Caco-2 (cell line): Measurements from ENCODE around the gene GALNT18. TPM values are rescaled to one million over a fixed set of nuclear protein-coding genes. Genes with fewer than 3 reads are reported as not detected.

Experiments
- BruUV-seq: library from RNA; stranded (reverse); fragments of 400-500 nt; replicated peaks from 2 replicates; lab custom pipeline; 2021; lab: Mats Ljungman, UMichigan
- CTCF ChIA-PET: fragments of 300-600 bp; sonication (Branson Sonifier 250); formaldehyde crosslinking; loops from one replicate; lab custom pipeline; 2022; ENCODE audit warnings: antibody characterized with exemption; lab: Charles Lee
- POLR2A ChIA-PET: fragments of 300-600 bp; sonication (Branson Sonifier 250); formaldehyde crosslinking; loops from one replicate; lab custom pipeline; 2022; ENCODE audit warnings: antibody characterized with exemption; lab: Charles Lee
- DNase-seq, 2 experiments: peaks; one replicate each; pipeline versions ENCODE4 v3.0.0 to v3.0.0-alpha.2; 2020 to 2022
- H3K27me3 ChIP-seq: replicated peaks from 2 replicates; pipeline ENCODE4 v1.6.0; 2011; ENCODE audit warnings: low read length; ENCODE audit not compliant: control insufficient read depth, insufficient read depth
- H3K36me3 ChIP-seq: 2 replicates; pipeline ENCODE4 v1.5.1; 2011; ENCODE audit warnings: low read length; ENCODE audit not compliant: control insufficient read depth, insufficient read depth
- H3K4me1 ChIP-seq: fragments of 250-450 bp; sonication (Bioruptor Pico); 2 replicates; pipeline ENCODE4 v1.5.1; 2020; ENCODE audit warnings: mild to moderate bottlenecking
- H3K4me3 ChIP-seq: 2 replicates; pipeline ENCODE4 v1.5.1; 2011; ENCODE audit warnings: low read depth, mild to moderate bottlenecking, control low read depth, low read length
- H3K9me3 ChIP-seq: fragments of 250-450 bp; sonication (Bioruptor Pico); 2 replicates; pipeline ENCODE4 v1.5.1; 2020; ENCODE audit warnings: mild to moderate bottlenecking, moderate library complexity
- H3K27ac Mint-ChIP-seq: one replicate; pipeline ENCODE4 v1.8.0; 2022; ENCODE audit warnings: mixed read lengths; ENCODE audit not compliant: unreplicated experiment
- H3K27me3 Mint-ChIP-seq: one replicate; pipeline ENCODE4 v1.8.0; 2022; ENCODE audit warnings: mixed read lengths; ENCODE audit not compliant: insufficient read depth, unreplicated experiment
- H3K36me3 Mint-ChIP-seq: one replicate; pipeline ENCODE4 v1.8.0; 2022; ENCODE audit warnings: mild to moderate bottlenecking, mixed read lengths; ENCODE audit not compliant: insufficient read depth, unreplicated experiment
- H3K4me1 Mint-ChIP-seq: one replicate; pipeline ENCODE4 v1.8.0; 2022; ENCODE audit warnings: low read depth, mixed read lengths; ENCODE audit not compliant: unreplicated experiment
- H3K4me3 Mint-ChIP-seq: one replicate; pipeline ENCODE4 v1.8.0; 2022; ENCODE audit warnings: mild to moderate bottlenecking, moderate library complexity, mixed read lengths; ENCODE audit not compliant: unreplicated experiment
- H3K9me3 Mint-ChIP-seq: one replicate; pipeline ENCODE4 v1.8.0; 2022; ENCODE audit warnings: mixed read lengths; ENCODE audit not compliant: unreplicated experiment
- CTCF ChIP-seq, 2 experiments: fragments of 200-600 bp in 1 of 2; IDR thresholded peaks; 1 replicate in 1 of 2; 2 replicates in 1 of 2; pipeline versions ENCODE4 v1.5.1 to v1.8.0; 2011 to 2022; ENCODE audit warnings: antibody characterized with exemption in 1 of 2, control low read depth in 1 of 2, inconsistent platforms in 1 of 2, low read depth in 1 of 2, low read length in 1 of 2, mild to moderate bottlenecking in 1 of 2, moderate library complexity in 1 of 2; ENCODE audit not compliant: insufficient read depth in 1 of 2, severe bottlenecking in 1 of 2, unreplicated experiment in 1 of 2
- intact Hi-C: fragments of 100-400 bp; cut with micrococcal nuclease; formaldehyde crosslinking; loops from one replicate; pipeline ENCODE4 v1.10.0; 2022; ENCODE audit not compliant: unreplicated experiment
- total RNA-seq: library from RNA; stranded (reverse); gene quantifications from 2 replicates; pipeline ENCODE4 v1.2.3, GENCODE V29; 2022

Gene GALNT18
- total RNA-seq, 1 experiment from 2014 or later: 0.43 TPM

GRCh38 chr11:11486423-11486822 is 135.4 kb downstream of the GALNT18 start:
- DNase-seq: no peak
- POLR2A ChIA-PET: no interaction called here
- no peaks in the 10 kb centered on the region for H3K9me3 Mint-ChIP-seq
- H3K4me1 Mint-ChIP-seq: no peaks in the 10 kb centered on the region
- Histone ChIP-seq H3K27me3 (no peaks in the 10 kb centered on the region), H3K9me3 (no peaks in the 10 kb centered on the region), H3K4me3 (no peak overlapping the region), H3K4me1 (no peaks in the 10 kb centered on the region), H3K36me3 (no peaks in the 10 kb centered on the region)
- no peak overlapping the region for H3K27ac Mint-ChIP-seq
- H3K27me3 Mint-ChIP-seq: peaks cover 11% of the 10 kb centered on the region
- intact Hi-C loops: no loop called here
- H3K36me3 Mint-ChIP-seq: no peaks in the 10 kb centered on the region
- no peak overlapping the region for H3K4me3 Mint-ChIP-seq
- BruUV-seq: no TSS peak
- CTCF ChIA-PET: no interaction called here
- TF ChIP-seq CTCF (IDR thresholded peaks at IDR 0.05; ENCODE audit: insufficient read depth in 1 of 2, low read depth in 1 of 2, low read length in 1 of 2, severe bottlenecking in 1 of 2, unreplicated experiment in 1 of 2): no peak

- no TSS peak for BruUV-seq
- TF ChIP-seq CTCF (IDR thresholded peaks at IDR 0.05; ENCODE audit: insufficient read depth in 1 of 2, low read depth in 1 of 2, low read length in 1 of 2, severe bottlenecking in 1 of 2, unreplicated experiment in 1 of 2): no peak
- CTCF ChIA-PET: no interaction called here
- Histone ChIP-seq H3K36me3 (no peaks in the 10 kb centered on the region), H3K27me3 (no peaks in the 10 kb centered on the region; the same call in 1 of the 2 replicates), H3K4me1 (no peaks in the 10 kb centered on the region), H3K9me3 (no peaks in the 10 kb centered on the region), H3K4me3 (no peak overlapping the region)
- intact Hi-C loops: no loop called here
- POLR2A ChIA-PET: no interaction called here
- Mint-ChIP-seq H3K36me3 (no peaks in the 10 kb centered on the region), H3K9me3 (no peaks in the 10 kb centered on the region), H3K4me3 (no peak overlapping the region), H3K27ac (no peak overlapping the region), H3K4me1 (no peaks in the 10 kb centered on the region), H3K27me3 (peaks cover 11% of the 10 kb centered on the region)
- DNase-seq: no peak
These were observed 135.8 kb downstream of the GALNT18 start for GRCh38 chr11:11486002-11486401.

- TF ChIP-seq CTCF (IDR thresholded peaks at IDR 0.05; ENCODE audit: insufficient read depth in 1 of 2, low read depth in 1 of 2, low read length in 1 of 2, severe bottlenecking in 1 of 2, unreplicated experiment in 1 of 2): no peak
- CTCF ChIA-PET: no interaction called here
- no peaks in the 10 kb centered on the region for H3K4me1 Mint-ChIP-seq
These were observed 138.2 kb downstream of the GALNT18 start for GRCh38 chr11:11483627-11484026.

More at GRCh38 chr11:11483627-11484026, 138.2 kb downstream of the GALNT18 start:
- no peak overlapping the region for H3K4me3 ChIP-seq
- no peaks in the 10 kb centered on the region; the same call in 1 of the 2 replicates for H3K27me3 ChIP-seq
- Mint-ChIP-seq H3K9me3 (no peaks in the 10 kb centered on the region), H3K27ac (no peak overlapping the region), H3K4me3 (no peak overlapping the region), H3K36me3 (no peaks in the 10 kb centered on the region), H3K27me3 (peaks cover 18% of the 10 kb centered on the region)
- no peak for DNase-seq
- intact Hi-C loops: no loop called here
- no peaks in the 10 kb centered on the region for H3K9me3 ChIP-seq
- H3K4me1 ChIP-seq: no peaks in the 10 kb centered on the region
- POLR2A ChIA-PET: no interaction called here
- BruUV-seq: no TSS peak
- H3K36me3 ChIP-seq: no peaks in the 10 kb centered on the region
